ENCODE measurements around the gene FCRLB.

DNA sequence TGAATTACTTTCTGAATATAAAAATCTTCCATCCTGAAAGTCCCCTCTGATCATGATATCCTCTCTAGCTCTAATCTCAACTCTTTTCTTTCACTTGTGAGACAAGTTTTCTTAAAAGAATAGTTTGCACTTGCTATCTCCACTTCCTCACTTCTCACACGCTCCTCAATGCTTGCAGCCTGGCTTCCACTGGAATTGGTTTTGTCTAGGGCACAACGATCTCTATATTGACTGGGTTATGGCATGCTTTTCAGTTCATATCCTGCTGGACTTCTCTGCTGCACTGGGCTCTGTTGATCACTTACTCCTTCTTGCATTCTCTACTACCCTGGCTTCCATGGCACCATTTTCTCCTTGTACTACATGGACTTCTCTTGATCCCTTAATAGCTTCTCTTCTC lies 13.8 kb upstream of the FCRLB start:
- no peak for TF ChIP-seq CTCF (conservative IDR thresholded peaks at IDR 0.05; ENCODE audit: low read depth in 2 of 2)
- no peak for TF ChIP-seq EZH2phosphoT487 (IDR thresholded peaks at IDR 0.05; ENCODE audit: unreplicated experiment)
- no peak for TF ChIP-seq REST (IDR thresholded peaks at IDR 0.05; ENCODE audit: unreplicated experiment)
- no peak for TF ChIP-seq STAT1 (IDR thresholded peaks at IDR 0.05; ENCODE audit: unreplicated experiment)
- TF ChIP-seq, protein P1, sequence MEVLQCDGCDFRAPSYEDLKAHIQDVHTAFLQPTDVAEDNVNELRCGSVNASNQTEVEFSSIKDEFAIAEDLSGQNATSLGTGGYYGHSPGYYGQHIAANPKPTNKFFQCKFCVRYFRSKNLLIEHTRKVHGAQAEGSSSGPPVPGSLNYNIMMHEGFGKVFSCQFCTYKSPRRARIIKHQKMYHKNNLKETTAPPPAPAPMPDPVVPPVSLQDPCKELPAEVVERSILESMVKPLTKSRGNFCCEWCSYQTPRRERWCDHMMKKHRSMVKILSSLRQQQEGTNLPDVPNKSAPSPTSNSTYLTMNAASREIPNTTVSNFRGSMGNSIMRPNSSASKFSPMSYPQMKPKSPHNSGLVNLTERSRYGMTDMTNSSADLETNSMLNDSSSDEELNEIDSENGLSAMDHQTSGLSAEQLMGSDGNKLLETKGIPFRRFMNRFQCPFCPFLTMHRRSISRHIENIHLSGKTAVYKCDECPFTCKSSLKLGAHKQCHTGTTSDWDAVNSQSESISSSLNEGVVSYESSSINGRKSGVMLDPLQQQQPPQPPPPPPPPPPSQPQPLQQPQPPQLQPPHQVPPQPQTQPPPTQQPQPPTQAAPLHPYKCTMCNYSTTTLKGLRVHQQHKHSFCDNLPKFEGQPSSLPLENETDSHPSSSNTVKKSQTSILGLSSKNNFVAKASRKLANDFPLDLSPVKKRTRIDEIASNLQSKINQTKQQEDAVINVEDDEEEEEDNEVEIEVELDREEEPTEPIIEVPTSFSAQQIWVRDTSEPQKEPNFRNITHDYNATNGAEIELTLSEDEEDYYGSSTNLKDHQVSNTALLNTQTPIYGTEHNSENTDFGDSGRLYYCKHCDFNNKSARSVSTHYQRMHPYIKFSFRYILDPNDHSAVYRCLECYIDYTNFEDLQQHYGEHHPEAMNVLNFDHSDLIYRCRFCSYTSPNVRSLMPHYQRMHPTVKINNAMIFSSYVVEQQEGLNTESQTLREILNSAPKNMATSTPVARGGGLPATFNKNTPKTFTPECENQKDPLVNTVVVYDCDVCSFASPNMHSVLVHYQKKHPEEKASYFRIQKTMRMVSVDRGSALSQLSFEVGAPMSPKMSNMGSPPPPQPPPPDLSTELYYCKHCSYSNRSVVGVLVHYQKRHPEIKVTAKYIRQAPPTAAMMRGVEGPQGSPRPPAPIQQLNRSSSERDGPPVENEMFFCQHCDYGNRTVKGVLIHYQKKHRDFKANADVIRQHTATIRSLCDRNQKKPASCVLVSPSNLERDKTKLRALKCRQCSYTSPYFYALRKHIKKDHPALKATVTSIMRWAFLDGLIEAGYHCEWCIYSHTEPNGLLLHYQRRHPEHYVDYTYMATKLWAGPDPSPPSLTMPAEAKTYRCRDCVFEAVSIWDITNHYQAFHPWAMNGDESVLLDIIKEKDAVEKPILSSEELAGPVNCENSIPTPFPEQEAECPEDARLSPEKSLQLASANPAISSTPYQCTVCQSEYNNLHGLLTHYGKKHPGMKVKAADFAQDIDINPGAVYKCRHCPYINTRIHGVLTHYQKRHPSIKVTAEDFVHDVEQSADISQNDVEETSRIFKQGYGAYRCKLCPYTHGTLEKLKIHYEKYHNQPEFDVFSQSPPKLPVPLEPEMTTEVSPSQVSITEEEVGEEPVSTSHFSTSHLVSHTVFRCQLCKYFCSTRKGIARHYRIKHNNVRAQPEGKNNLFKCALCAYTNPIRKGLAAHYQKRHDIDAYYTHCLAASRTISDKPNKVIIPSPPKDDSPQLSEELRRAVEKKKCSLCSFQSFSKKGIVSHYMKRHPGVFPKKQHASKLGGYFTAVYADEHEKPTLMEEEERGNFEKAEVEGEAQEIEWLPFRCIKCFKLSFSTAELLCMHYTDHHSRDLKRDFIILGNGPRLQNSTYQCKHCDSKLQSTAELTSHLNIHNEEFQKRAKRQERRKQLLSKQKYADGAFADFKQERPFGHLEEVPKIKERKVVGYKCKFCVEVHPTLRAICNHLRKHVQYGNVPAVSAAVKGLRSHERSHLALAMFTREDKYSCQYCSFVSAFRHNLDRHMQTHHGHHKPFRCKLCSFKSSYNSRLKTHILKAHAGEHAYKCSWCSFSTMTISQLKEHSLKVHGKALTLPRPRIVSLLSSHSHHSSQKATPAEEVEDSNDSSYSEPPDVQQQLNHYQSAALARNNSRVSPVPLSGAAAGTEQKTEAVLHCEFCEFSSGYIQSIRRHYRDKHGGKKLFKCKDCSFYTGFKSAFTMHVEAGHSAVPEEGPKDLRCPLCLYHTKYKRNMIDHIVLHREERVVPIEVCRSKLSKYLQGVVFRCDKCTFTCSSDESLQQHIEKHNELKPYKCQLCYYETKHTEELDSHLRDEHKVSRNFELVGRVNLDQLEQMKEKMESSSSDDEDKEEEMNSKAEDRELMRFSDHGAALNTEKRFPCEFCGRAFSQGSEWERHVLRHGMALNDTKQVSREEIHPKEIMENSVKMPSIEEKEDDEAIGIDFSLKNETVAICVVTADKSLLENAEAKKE (CRISPR knock-in tag; IDR thresholded peaks at IDR 0.05) = no peak

Data from GM23338 (cell line).